HG02973 (cell line): Measurements from ENCODE around the gene N4BP2L2.
"Not testable (repeated sequence)": the region's sequence is repeated elsewhere in the genome, so short reads cannot be mapped to it uniquely, and the experiment has no call there.

Experiments used
- ATAC-seq: cut with Tn5 transposase; IDR thresholded peaks from one replicate; pipeline ENCODE4 v1.9.1; 2021; ENCODE audit warnings: moderate library complexity; ENCODE audit not compliant: unreplicated experiment

The N4BP2L2 gene

DNA sequence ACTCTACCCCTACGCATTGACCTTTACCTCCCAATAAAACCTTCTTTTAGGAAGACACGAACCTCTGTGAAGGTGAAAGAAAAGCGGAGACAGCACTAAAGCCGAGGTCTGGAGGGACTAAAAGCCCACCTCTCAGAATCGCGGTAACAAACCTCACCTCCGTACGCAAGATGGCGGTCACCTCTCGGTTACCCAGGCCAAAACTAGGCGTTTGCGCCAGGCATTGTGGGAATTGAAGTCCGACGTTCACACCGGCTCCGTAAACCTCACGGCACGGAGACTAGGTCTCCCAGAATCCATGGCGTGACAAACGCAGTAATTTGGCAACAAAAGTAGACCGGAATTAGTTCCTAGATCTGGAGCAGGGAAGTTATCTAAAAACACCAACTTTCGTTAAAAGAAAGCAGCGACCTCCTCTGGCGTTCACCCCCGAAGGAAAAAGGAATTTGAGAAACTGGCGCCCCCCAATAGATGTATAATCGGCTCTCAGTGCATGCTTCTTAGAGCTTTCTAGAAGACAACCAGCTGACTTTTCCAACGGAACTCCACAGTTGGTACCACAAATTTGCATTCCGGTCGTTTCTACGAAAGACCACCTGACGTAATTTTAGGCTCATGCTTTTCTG lies at the start of gene N4BP2L2:
N4BP2L2 (minus strand) TSS at position 175 of the 626 bp plus-strand sequence. CDS start 1,768 bp downstream, outside the sequence.
- ATAC-seq: peak; percentile 94

- no peak for ATAC-seq
Measured at GRCh38 chr13:32587811-32588170, 49.2 kb upstream of the N4BP2L2 start.

DNA sequence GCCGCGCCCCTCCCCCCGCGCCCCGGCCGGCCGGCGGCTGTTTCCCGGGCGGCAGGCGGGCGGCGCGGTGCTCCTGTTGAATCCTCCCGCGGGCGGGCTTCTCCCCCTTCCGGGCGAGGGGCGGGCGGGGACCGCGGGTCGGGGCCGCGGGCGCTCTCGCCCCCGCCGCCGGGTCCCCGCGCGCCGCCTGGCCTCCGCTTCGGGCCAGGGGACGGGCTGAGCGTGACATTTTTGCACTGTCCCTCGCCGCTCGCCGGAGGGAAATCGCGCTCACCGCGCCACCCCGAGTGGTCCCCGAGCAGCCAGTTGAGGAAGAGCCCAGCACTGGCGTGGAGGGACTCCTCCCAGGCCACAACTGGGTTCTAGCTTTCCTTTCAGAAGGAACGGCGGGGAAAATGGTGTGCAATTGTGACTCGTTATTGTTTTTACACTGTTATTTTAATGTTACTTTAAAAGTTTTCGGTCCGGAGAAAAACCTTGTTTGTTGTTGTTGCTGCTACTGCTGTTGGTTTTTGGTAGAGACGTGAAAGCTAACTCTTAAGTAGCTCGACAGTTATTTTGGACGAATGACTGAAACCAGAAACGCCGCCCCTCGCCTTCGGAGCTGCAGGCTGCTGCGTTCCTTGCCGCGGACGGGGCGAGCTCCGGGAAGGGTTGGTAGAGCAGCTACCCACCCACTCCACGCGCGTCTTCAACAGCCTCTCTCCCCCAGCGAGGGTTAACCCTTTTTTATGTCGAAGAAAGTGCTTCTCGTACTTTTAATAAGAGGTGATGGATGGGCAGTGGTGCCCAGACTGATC lies 48.6 kb upstream of the N4BP2L2 start:
- ATAC-seq: peak; percentile 31

DNA sequence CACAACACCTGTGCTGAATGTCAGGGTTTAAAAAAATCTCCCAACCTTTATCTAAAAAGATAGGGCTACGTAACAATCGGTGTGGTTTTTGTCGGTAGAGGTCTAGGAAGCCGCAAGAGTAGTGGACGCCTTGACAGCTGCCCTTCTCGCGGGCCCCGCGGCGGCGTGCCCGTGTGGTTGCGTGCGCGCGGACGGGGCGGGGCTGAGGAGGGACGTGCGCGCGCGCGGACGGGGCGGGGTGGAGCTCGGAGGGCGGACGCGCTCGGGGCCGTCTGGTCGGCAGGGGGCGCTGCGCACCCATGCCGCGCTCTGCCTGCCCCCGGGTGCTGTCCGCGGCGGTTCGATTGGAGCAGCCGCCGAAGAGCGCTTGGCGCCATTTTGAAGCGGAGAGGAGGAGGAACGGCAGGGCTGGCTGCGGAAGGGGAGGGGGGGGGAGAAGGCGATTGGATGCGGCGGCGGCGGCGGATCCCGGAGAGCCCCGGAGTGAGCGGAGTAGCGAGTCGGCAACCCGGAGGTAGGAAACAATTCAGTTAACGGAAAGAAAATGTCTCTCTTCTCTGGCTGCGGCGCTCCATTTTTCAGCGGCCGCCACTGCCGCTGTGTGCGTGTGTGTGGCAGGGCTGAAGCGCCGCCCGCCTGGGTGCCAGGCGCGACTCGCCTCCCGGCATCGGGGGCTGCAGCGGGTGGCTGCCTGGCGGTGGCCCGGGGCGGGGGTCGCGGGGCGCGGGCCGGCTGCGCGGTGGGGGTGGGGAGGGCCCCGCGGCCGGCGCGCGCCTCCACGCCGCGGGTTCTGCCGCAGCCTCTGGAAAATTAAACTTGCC lies 47.7 kb upstream of the N4BP2L2 start, which contains the start of gene PDS5B:
PDS5B (plus strand) TSS at position 373 of the 821 bp plus-strand sequence. CDS start 62,321 bp downstream, outside the sequence.
- ATAC-seq: peak; percentile 69

- no peak for ATAC-seq
Measured at GRCh38 chr13:32585550-32586079, 47.0 kb upstream of the N4BP2L2 start.

- no peak for ATAC-seq
Measured at GRCh38 chr13:32582991-32583390, 44.4 kb upstream of the N4BP2L2 start.

DNA sequence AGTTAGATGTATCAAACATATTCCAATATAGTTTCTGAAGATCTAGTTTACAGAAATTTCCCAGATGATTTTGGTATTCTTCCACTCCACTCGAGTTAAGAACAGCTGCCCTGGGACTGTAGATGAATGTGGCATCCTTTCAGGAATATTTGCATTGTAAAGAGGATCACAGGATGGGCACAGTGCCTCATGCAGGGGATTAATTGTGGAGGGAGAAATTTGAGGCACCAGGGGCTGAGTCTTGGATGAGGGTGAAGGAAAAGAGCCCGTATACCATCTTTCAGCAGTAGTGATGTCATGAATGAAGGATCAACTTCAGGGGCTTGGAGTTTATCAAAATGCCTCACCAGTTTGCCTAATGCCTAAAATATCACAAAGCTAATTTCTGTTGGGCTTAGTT lies 43.7 kb upstream of the N4BP2L2 start:
- ATAC-seq: no peak

DNA sequence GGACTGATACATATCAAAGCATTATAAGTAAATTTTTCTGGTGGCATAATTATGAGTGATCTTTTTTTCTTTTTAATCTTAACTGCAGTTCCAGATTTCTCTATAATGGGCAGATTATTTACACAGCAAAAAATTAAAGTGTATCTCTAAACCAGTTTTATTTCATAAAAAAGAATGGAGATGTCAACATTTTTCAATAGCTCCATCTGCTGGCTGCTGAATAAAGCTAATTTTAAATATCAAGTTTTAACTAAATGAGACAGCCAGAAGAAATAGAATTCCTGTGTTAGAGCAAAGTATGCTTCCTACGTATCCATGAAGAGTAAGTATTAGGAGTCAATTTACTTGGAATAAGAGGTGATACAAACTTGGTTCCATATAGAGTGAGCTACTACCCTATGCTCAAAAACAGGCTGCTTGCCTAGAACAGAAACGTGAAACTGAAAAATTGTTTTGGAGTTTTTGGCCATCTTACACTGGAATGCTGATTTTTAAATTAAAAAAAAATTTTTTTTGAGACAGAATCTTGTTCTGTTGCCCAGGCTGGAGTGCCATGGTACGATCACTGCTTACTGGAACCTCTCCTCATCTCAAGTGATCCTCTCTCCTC lies 42.7 kb upstream of the N4BP2L2 start:
- ATAC-seq: no peak

GRCh38 chr13:32577032-32577431 lies 38.4 kb upstream of the N4BP2L2 start:
- ATAC-seq: no peak

GRCh38 chr13:32575687-32576086 lies 37.1 kb upstream of the N4BP2L2 start:
- not testable (repeated sequence) for ATAC-seq

DNA sequence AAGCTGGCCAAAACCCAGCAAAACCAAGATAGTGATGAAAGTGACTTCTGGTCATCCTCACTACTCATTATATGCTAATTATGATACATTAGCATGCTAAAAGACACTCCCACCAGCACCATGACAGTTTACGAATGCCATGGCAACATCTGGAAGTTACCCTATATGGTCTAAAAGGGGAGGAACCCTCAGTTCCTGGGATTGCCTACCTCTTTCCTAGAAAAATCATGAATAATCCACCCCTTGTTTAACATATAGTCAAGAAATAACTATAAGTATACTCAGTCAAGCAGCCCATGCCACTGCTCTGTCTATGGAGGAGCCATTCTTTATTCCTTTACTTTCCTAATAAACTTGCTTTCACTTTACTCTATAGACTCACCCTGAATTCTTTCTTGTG lies 22.2 kb upstream of the N4BP2L2 start:
- ATAC-seq: not testable (repeated sequence)

GRCh38 chr13:32555613-32556012 lies 17.0 kb upstream of the N4BP2L2 start:
- ATAC-seq: no peak

- no peak for ATAC-seq
Measured at GRCh38 chr13:32553720-32554119, 15.1 kb upstream of the N4BP2L2 start.

- ATAC-seq: no peak
Measured at GRCh38 chr13:32549788-32550187, 11.2 kb upstream of the N4BP2L2 start.

DNA sequence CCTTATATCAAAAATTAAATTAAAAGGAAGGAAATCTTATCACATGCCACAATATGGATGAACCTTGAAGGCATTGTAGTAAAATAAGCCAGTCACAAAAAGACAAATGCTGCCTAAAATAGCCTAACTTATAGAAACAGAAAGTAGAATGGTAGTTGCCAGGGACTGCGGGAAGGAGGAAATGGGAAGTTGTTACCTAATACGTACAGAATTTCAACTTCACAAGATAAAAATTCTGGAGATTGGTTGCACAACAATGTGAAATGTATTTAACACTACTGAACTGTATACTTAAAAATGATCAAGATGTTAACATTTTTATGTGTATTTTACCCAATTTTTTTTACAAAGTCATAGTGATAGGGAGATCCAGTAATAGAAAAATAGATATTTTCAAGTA lies 10.2 kb upstream of the N4BP2L2 start:
- no peak for ATAC-seq

GRCh38 chr13:32545083-32545482 lies 6.5 kb upstream of the N4BP2L2 start:
- ATAC-seq: no peak

- ATAC-seq: no peak
Measured at GRCh38 chr13:32542221-32542620, 3.6 kb upstream of the N4BP2L2 start.

- ATAC-seq: peak; percentile 80
Measured at GRCh38 chr13:32538143-32538620, 413 bp downstream of the N4BP2L2 start.

DNA sequence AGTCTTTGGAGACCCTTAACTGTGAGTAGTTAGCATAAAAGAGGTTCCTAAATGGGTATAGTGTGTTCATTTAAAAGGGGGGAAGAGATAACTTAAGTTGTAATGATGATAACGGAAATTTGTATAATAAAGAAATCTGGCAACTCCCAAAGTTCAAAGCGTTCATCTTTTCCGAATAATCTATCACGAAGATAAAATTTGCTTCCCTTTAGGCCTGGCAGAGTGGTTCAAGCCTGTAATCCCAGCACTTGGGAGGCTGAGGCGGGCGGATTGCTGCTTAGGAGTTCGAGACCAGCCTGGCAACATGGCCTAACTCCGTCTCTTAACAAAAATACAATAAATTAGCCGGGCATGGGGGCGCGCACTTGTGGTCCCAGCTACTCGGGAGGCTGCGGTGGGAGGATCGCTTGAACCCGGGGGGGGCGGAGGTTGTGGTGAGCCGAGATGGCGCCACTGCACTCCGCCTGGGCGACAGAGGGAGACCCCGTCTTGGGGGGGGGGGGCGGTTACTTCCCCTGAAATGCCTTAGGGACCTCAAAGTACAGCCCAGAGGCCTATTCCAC lies 934 bp downstream of the N4BP2L2 start:
- ATAC-seq: no peak

GRCh38 chr13:32535748-32536147 lies 2.8 kb downstream of the N4BP2L2 start:
- ATAC-seq: no peak
